ENCODE results near the gene CELF5. TPM values are rescaled to one million over a fixed set of nuclear protein-coding genes. Genes with fewer than 3 reads are reported as not detected.

The CELF5 gene
- total RNA-seq, 1 donor from 2014 or later = 1.7 TPM

DNA sequence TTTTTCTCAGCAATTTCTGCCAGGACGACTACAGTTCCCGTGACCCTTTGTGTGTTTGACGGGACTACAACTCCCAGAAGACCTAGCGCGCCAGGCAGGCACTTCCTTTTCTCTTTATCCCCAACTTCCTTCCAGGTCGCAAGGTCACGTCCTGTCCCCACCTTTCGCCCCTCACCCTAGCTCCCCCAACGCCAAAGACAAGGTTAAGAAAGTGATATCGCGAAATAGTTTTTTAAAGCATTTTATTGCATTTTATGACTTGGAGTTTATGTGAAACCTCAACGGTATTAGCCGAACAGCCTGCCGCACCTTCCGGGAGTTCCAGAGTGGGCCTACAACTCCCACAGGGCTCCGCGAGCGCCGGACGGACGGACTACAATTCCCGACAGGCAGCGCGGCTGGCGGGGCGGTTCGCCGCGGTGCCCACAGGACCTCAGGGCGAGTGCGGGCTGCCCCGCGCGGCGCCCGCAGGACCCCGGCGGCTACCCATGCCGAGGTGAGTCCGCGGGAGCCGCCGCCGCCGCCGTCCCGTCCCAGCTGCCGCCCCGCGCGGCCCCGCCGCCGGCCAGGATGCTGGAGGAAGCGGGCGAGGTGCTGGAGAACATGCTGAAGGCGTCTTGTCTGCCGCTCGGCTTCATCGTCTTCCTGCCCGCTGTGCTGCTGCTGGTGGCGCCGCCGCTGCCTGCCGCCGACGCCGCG lies 38.9 kb upstream of the CELF5 start, which contains the start of gene NCLN:
TSS of gene NCLN (plus strand) at position 470 of the 699 bp plus-strand sequence. CDS start at position 571, 101 bp downstream.
- TF ChIP-seq CTCF (IDR thresholded peaks at IDR 0.05; ENCODE audit: unreplicated experiment) = no peak
- peak within 1 kb of the TSS; percentile 99 for H3K4me3 Mint-ChIP-seq (ENCODE audit: low read depth)
- no peaks in the 10 kb centered on the region for H3K9me3 Mint-ChIP-seq (ENCODE audit: low read depth)
- H3K36me3 Mint-ChIP-seq (ENCODE audit: insufficient read depth) = no peaks in the 10 kb centered on the region
- H3K4me1 Mint-ChIP-seq (ENCODE audit: low read depth) = peaks cover 15% of the 10 kb centered on the region
- no peaks in the 10 kb centered on the region for H3K27me3 Mint-ChIP-seq
- peak; percentile 86 for DNase-seq (ENCODE audit: low spot score, unreplicated experiment)
- H3K27ac Mint-ChIP-seq = peak within 1 kb of the TSS; percentile 97

GRCh38 chr19:3186160-3186688 lies 38.2 kb upstream of the CELF5 start:
- H3K4me3 Mint-ChIP-seq (ENCODE audit: low read depth) = peak overlapping the region; percentile 83
- H3K27me3 Mint-ChIP-seq = no peaks in the 10 kb centered on the region
- no peaks in the 10 kb centered on the region for H3K36me3 Mint-ChIP-seq (ENCODE audit: insufficient read depth)
- H3K9me3 Mint-ChIP-seq (ENCODE audit: low read depth) = no peaks in the 10 kb centered on the region
- H3K27ac Mint-ChIP-seq = peak overlapping the region; percentile 88
- TF ChIP-seq CTCF (IDR thresholded peaks at IDR 0.05; ENCODE audit: unreplicated experiment) = no peak
- peaks cover 15% of the 10 kb centered on the region for H3K4me1 Mint-ChIP-seq (ENCODE audit: low read depth)
- DNase-seq (ENCODE audit: low spot score, unreplicated experiment) = no peak

DNA sequence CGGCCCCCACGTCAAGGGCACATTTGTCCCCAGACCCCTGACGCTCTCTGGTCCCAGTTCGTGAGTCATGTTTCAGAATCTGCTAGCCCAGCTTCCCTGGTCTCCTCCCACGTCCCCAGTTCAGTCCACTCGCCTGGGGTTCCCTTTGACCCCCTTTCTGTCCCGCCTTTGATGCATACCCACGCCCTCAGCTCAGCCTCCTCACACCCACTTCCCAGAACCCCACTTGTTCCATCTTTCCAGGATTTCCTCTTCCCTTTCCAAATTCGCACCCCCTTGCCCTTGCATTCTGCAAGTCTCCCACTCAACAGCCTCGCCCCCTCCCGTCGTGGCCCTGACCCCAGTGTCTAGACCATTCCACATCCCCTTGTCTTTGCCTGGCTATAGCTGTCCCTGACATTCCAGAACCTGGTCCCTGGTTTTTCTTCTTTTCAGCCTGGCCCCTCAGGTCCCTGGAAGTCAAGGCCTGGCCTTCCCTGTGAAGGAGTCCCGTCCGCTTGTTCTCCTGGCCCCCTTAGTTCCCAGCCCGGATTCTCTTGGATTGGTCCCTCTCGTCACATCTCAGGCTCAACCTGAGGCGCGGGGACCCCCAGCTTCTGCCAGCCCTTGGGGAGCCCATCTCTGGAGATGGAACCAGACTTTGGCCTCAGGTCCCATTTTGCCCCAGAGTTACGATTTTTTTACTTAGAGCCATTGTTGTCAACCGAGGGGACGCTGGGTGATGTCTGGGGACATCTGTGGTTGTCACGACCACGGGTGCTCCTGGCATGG lies 37.4 kb upstream of the CELF5 start:
- H3K4me1 Mint-ChIP-seq (ENCODE audit: low read depth) = peaks cover 15% of the 10 kb centered on the region
- no peaks in the 10 kb centered on the region for H3K36me3 Mint-ChIP-seq (ENCODE audit: insufficient read depth)
- H3K27me3 Mint-ChIP-seq = no peaks in the 10 kb centered on the region
- DNase-seq (ENCODE audit: low spot score, unreplicated experiment) = no peak
- no peaks in the 10 kb centered on the region for H3K9me3 Mint-ChIP-seq (ENCODE audit: low read depth)
- H3K4me3 Mint-ChIP-seq (ENCODE audit: low read depth) = peak overlapping the region; percentile 83
- H3K27ac Mint-ChIP-seq = peak overlapping the region; percentile 88
- TF ChIP-seq CTCF (IDR thresholded peaks at IDR 0.05; ENCODE audit: unreplicated experiment) = no peak

- Mint-ChIP-seq H3K27ac (no peak overlapping the region), H3K36me3 (ENCODE audit: insufficient read depth) (no peaks in the 10 kb centered on the region)
- TF ChIP-seq CTCF (IDR thresholded peaks at IDR 0.05; ENCODE audit: unreplicated experiment) = no peak
Observed at GRCh38 chr19:3187662-3188511, 36.6 kb upstream of the CELF5 start.

More at GRCh38 chr19:3187662-3188511, 36.6 kb upstream of the CELF5 start:
- no peak for DNase-seq (ENCODE audit: low spot score, unreplicated experiment)
- peak overlapping the region; percentile 83 for H3K4me3 Mint-ChIP-seq (ENCODE audit: low read depth)
- H3K4me1 Mint-ChIP-seq (ENCODE audit: low read depth) = peaks cover 15% of the 10 kb centered on the region
- H3K27me3 Mint-ChIP-seq = no peaks in the 10 kb centered on the region
- no peaks in the 10 kb centered on the region for H3K9me3 Mint-ChIP-seq (ENCODE audit: low read depth)

All from progenitor cell of endocrine pancreas (in vitro differentiated cells).